Naive thymus-derived CD8-positive, alpha-beta T cell (primary cell): ENCODE results near the gene POU2F2. TPM values are rescaled to one million over a fixed set of nuclear protein-coding genes. Genes with fewer than 3 reads are reported as not detected.

Source experiments
- ATAC-seq, 2 donors: fragments of 150-1000 bp; cut with Tn5 transposase in 1 of 2; sonication (Bioruptor Pico), chemical (Tn5 transposase) in 1 of 2; 1 replicate in 1 of 2; 2 replicates in 1 of 2; pipeline ENCODE4 v1.10.0; 2021; ENCODE audit warnings: mild to moderate bottlenecking in 2 of 2, moderate library complexity in 2 of 2
- POLR2A ChIA-PET: fragments of 350-600 bp; sonication (Branson Sonifier 250); formaldehyde crosslinking; loops from one replicate; lab custom pipeline; 2021; ENCODE audit warnings: antibody characterized with exemption; lab: Charles Lee
- DNase-seq, 10 donors: peaks; one replicate each; pipeline versions ENCODE4 v3.0.0 to v3.0.0-alpha.2; 2020 to 2022
- H3K27ac Mint-ChIP-seq, 10 donors: one replicate each; pipeline ENCODE4 v1.8.0; 2020 to 2022; ENCODE audit warnings: mild to moderate bottlenecking in 10 of 10, mixed read lengths in 10 of 10, moderate library complexity in 4 of 10, inconsistent platforms in 1 of 10
- H3K27me3 Mint-ChIP-seq, 5 donors: one replicate each; pipeline ENCODE4 v1.8.0; 2021 to 2022; ENCODE audit warnings: mixed read lengths in 5 of 5
- H3K36me3 Mint-ChIP-seq, 3 donors: one replicate each; pipeline ENCODE4 v1.8.0; 2020 to 2022; ENCODE audit warnings: mixed read lengths in 3 of 3, mild to moderate bottlenecking in 2 of 3, inconsistent platforms in 1 of 3
- H3K4me1 Mint-ChIP-seq, 4 donors: one replicate each; pipeline ENCODE4 v1.8.0; 2021 to 2022; ENCODE audit warnings: mixed read lengths in 4 of 4
- H3K4me3 Mint-ChIP-seq, 10 donors: one replicate each; pipeline ENCODE4 v1.8.0; 2020 to 2022; ENCODE audit warnings: mild to moderate bottlenecking in 10 of 10, mixed read lengths in 10 of 10, moderate library complexity in 6 of 10, inconsistent platforms in 1 of 10
- H3K9me3 Mint-ChIP-seq, 9 donors: one replicate each; pipeline ENCODE4 v1.8.0; 2020 to 2022; ENCODE audit warnings: mixed read lengths in 9 of 9, mild to moderate bottlenecking in 3 of 9, inconsistent platforms in 1 of 9, moderate library complexity in 1 of 9
- polyA plus RNA-seq, 3 donors: library from polyadenylated mRNA; unstranded; fragments of 300-500 nt; fragmentation: Illumina TruSeq; gene quantifications; one replicate each; pipeline ENCODE4 v1.2.3, GENCODE V29; 2021
- total RNA-seq, 8 experiments: library from RNA in 2 of 8; stranded (reverse) in 2 of 8; gene quantifications; one replicate each; pipeline ENCODE4 v1.2.3 and lab custom pipeline; 2021 to 2026

Gene POU2F2
- total and polyA plus RNA-seq, 5 experiments from 2014 or later = 2.4 to 88.5 (median 6.6) TPM

DNA sequence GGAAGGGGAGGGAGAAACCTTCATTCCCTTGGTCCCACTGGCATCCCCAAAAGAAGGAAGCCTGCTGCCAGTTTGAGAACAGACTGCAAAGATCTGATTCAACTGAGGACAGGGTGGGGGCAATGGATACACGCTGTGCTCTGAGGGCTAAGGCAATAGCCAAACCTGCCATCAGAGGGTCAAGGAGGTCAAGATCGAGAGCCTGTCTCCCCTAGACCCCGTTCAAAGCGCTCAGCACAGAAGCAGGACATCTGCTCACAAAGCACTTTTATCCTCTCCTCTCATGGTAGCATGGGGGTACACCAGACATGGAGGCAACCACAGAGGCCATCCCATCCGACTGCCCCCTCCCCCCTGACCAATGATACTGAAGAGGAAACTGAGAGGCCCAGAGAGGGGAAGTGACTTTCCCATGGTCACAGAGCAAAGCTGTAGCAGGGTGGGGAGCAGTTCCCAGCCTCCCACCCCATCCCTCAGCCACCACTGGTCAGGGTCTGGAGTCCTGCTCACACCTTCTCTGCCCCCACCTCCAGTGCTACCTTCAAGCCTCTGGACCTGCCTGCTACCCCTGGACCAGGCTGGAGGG lies 11.1 kb downstream of the POU2F2 start:
- H3K27ac Mint-ChIP-seq = peak overlapping the region; percentile 82 to 97 (median 92)
- H3K36me3 Mint-ChIP-seq = peaks cover 0 to 40% (median 2%) of the 10 kb centered on the region in 3 donors
- DNase-seq = no peak
- H3K27me3 Mint-ChIP-seq = no peaks in the 10 kb centered on the region
- POLR2A ChIA-PET = interaction anchor here (0.9 to 6.0 kb wide), 4 partner anchors 11 to 160 kb away, joined by 4 to 40 read pairs (median 6); partner anchors contain the start of gene POU2F2
- H3K4me3 Mint-ChIP-seq = peak overlapping the region; percentile 57 to 93 (median 80)
- no peak for ATAC-seq
- no peaks in the 10 kb centered on the region for H3K9me3 Mint-ChIP-seq
- H3K4me1 Mint-ChIP-seq = peaks cover 28 to 80% (median 52%) of the 10 kb centered on the region in 4 donors

DNA sequence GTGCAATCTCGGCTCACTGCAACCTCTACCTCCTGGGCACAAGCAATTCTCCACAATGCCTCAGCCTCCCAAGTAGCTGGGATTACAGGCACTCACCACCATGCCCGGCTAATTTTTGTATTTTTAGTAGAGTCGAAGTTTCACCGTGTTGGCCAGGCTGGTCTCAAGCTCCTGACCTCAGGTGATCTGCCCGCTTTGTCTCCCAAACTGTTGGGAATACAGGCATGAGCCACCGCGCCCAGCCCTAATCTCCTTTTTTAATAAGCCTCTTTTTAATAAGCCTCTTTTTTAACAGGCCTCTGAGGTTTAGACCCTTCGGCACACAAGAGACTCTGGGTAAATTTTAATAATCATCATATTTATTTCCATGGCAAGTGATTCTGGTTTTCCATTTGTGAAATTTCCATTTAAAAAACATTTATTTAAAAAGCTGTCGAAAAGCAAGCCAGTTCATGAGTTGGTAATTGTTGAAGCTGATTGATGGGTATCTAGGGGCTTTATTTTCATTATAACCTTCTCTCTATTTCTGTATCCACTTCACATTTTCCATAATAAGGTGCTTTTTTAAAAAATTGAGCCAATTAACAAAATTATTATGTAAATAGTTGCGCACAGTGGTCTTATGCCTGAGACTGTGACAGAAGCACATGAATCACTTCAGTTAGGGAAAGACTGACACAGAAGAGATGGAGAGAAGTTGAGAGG lies 11.8 kb downstream of the POU2F2 start:
- Mint-ChIP-seq H3K9me3 (no peaks in the 10 kb centered on the region), H3K27ac (peak overlapping the region; percentile 82 to 97 (median 91)), H3K4me1 (peaks cover 23 to 79% (median 47%) of the 10 kb centered on the region in 4 donors), H3K27me3 (no peaks in the 10 kb centered on the region), H3K36me3 (peaks cover 0 to 44% (median 4%) of the 10 kb centered on the region in 3 donors), H3K4me3 (peak overlapping the region in 9 of 10 donors; percentile 57 to 93 (median 85))
- ATAC-seq = no peak
- no peak for DNase-seq
- POLR2A ChIA-PET = interaction anchor here (0.6 to 6.0 kb wide), 3 partner anchors 11 to 47 kb away, joined by 3 to 40 read pairs (median 7); partner anchors contain the start of gene POU2F2

DNA sequence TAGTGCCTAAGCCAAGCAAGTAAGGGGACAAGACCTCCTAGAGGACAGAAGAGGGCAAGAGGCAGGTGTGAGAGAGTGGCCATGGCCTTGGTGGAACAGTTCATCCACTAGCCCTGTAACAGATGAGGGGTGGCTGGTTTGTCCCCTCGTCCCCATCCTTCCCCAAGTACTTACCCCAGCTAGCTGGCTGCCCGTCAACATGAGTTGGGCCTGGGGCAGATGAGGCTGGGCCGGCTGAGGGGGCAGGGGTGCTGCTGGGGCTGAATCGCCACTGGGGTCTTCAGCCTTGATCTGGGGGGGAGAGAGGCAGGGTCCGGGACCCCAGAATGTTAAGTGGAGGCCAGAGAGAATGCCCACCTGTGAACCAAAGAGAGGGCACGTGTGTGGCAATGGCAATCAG lies 15.2 kb downstream of the POU2F2 start:
- no peak for ATAC-seq
- peak overlapping the region in 4 of 10 donors; percentile 10 to 87 (median 50) for H3K27ac Mint-ChIP-seq
- H3K36me3 Mint-ChIP-seq = peaks cover 0 to 57% (median 6%) of the 10 kb centered on the region in 3 donors
- H3K4me1 Mint-ChIP-seq = peaks cover 18 to 72% (median 22%) of the 10 kb centered on the region in 4 donors
- DNase-seq = no peak
- H3K9me3 Mint-ChIP-seq = no peaks in the 10 kb centered on the region
- H3K27me3 Mint-ChIP-seq = no peaks in the 10 kb centered on the region
- POLR2A ChIA-PET = interaction anchor here (1.6 kb wide), 1 partner anchor 10 kb away, joined by 3 read pairs; no protein-coding TSS in a partner anchor
- no peak overlapping the region for H3K4me3 Mint-ChIP-seq

DNA sequence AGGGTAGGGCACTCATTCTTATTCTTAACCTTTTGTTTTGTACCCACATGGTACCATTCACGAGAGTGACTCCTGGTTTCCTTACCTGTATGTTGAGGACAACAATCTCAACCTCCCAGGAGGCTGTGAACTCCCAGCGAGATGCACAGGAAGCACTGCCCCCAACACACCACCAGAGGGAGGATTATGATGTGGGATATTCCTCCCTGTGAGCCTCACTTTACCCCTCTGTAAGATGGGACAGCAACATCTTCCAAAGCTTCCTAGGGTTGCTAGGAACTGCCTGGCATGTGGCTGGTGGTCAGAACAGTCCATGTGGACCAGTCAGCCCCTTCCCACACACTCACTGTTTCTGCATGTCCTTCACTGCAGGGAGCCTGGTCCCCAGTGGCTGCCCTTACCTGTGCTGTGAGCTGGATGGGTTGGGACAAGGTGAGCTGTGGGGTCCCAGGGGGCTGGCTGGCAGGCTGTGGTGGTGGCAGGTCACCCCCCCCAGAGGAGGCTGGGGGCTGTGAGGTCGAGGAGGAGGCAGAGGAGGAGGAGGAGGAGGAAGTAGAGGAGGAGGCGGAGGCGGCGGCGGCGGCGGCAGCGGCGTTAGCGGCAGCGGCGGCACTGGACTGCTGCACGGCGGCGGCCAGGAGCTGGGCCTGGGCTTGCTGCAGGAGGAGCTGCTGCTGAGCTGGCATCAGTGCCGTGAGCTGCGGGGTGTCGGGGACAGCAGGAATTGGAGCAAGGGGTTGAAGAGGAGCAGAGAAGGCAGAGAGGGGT lies 15.8 kb downstream of the POU2F2 start:
- POLR2A ChIA-PET = interaction anchor here (1.6 kb wide), 1 partner anchor 10 kb away, joined by 3 read pairs; no protein-coding TSS in a partner anchor
- Mint-ChIP-seq H3K27ac (peak overlapping the region in 5 of 10 donors; percentile 10 to 80 (median 60)), H3K36me3 (peaks cover 0 to 60% (median 6%) of the 10 kb centered on the region in 3 donors), H3K9me3 (no peaks in the 10 kb centered on the region), H3K27me3 (no peaks in the 10 kb centered on the region), H3K4me3 (no peak overlapping the region), H3K4me1 (peaks cover 16 to 71% (median 20%) of the 10 kb centered on the region in 4 donors)
- DNase-seq (peak in 1 of 10 donors; percentile 34), ATAC-seq (no peak)

DNA sequence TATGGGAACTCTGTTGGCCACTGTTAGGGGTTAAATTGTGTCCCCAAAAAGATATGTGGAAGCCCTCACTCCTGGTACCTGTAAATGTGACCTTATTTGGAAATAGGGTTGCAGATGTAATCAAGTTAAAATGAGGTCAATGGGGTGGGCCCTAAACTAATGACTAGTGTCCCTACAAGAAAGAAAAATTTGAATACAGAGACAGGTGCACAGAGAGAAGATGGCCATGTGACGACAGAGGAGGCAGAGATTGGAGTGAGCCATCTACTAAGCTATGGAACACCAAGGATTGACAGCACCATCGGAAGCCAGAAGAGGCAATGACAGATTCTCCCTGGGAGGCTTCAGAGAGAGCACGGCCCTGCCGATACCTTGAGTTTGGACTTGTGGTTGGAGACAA lies 16.5 kb downstream of the POU2F2 start:
- Mint-ChIP-seq H3K36me3 (peaks cover 0 to 64% (median 6%) of the 10 kb centered on the region in 3 donors), H3K27me3 (no peaks in the 10 kb centered on the region), H3K4me3 (no peak overlapping the region), H3K9me3 (no peaks in the 10 kb centered on the region), H3K27ac (peak overlapping the region in 7 of 10 donors; percentile 0 to 83 (median 40)), H3K4me1 (peaks cover 9 to 68% (median 14%) of the 10 kb centered on the region in 4 donors)
- peak in 1 of 10 donors; percentile 10 for DNase-seq
- no peak for ATAC-seq
- POLR2A ChIA-PET = interaction anchor here (1.4 kb wide), 1 partner anchor 16 kb away, joined by 3 read pairs; no protein-coding TSS in a partner anchor

DNA sequence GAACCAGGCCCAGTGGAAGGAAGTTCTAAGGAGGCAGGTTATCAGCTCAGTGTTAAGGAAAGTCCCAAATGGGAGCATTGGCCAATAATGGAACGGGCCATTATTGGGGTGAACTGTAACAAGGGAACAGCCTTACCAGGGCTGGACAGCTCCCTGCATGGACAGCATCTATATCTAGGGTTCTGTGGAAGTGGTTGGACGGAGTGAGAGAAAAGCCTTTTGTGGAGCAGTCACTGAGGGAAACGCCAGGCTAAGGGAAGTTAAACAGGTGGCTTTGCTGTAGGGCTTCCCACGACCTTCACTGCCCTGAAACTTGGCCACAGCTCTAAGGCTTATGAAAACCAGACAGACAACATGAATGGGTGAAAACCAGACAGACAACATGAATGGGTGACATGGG lies 17.0 kb downstream of the POU2F2 start:
- POLR2A ChIA-PET = interaction anchor here (0.5 to 1.4 kb wide), 3 partner anchors 16 to 61 kb away, joined by 3 to 7 read pairs (median 5); partner anchors contain the start of gene POU2F2
- Mint-ChIP-seq H3K4me1 (peaks cover 6 to 64% (median 13%) of the 10 kb centered on the region in 4 donors), H3K27ac (peak overlapping the region in 5 of 10 donors; percentile 12 to 88 (median 67)), H3K27me3 (no peaks in the 10 kb centered on the region), H3K4me3 (no peak overlapping the region), H3K9me3 (no peaks in the 10 kb centered on the region), H3K36me3 (peaks cover 0 to 63% (median 6%) of the 10 kb centered on the region in 3 donors)
- no peak for DNase-seq
- ATAC-seq = no peak

DNA sequence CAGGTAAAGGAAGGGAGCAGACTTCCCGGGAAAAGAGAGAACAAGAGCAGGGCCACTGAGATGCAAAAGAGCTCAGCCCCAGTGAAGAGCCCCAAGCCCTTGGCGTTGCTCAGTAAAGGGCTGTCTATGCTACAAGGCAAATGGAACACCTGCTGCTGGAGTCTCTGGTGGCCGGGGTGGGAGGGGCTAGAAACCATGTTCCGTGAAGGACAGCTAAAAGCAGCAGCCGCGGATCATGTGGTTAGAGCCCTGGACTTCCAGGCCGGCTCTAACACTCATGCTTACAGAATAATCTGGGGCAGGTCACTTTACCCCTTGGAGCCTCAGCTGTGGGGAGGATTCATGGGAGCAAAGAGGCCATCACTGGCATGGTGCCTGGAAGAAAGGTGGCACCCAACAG lies 17.8 kb downstream of the POU2F2 start:
- ATAC-seq = no peak
- Mint-ChIP-seq H3K9me3 (no peaks in the 10 kb centered on the region), H3K4me1 (peaks cover 6 to 61% (median 14%) of the 10 kb centered on the region in 4 donors), H3K4me3 (peak overlapping the region in 1 of 10 donors; percentile 37), H3K27ac (peak overlapping the region in 6 of 10 donors; percentile 47 to 83 (median 75)), H3K36me3 (peaks cover 0 to 63% (median 6%) of the 10 kb centered on the region in 3 donors), H3K27me3 (no peaks in the 10 kb centered on the region)
- peak in 1 of 10 donors; percentile 48 for DNase-seq
- POLR2A ChIA-PET = interaction anchor here (0.5 to 1.4 kb wide), 4 partner anchors 11 to 62 kb away, joined by 3 to 7 read pairs (median 4); partner anchors contain the start of gene POU2F2

DNA sequence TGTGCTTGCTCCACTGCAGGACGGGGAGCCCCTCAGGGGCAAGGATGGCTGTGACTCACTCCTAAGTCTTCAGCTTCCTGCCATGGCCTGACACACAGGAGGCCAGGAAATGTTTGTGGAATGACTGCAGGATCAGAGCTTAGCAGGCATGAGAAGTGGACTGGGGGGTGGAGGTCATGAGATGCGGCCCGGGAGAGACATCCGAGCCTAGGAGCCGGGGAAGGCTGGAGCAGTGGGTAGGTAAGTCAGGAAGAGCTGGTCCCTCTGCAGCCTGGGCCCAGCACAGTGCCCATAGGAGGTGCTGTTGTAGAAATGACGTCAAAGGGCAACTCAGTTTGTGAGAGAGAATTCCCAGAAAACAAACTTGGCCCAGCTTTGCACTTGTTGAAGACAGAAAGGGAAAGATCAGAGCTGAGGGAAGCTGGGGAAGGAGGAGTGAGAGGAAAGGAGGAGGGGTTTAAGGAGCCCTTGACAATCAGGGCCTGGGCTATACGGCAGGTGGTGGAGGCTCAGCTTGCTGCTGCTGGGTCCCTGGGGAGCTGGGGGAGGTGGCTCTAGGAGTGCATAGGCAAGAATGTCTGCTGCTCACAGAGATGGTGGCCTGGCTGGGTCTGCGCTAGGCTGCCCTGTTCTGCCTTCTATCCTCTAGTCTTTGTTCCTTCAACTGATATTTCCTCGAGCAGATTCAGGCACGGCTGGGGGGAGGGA lies 18.5 kb downstream of the POU2F2 start:
- H3K36me3 Mint-ChIP-seq = peaks cover 0 to 59% (median 6%) of the 10 kb centered on the region in 3 donors
- no peaks in the 10 kb centered on the region for H3K9me3 Mint-ChIP-seq
- ATAC-seq (no peak), DNase-seq (no peak)
- peaks cover 6 to 61% (median 17%) of the 10 kb centered on the region in 4 donors for H3K4me1 Mint-ChIP-seq
- POLR2A ChIA-PET = interaction anchor here (0.5 to 1.4 kb wide), 4 partner anchors 12 to 84 kb away, joined by 3 to 7 read pairs (median 6); partner anchors contain the start of gene POU2F2
- peak overlapping the region in 1 of 10 donors; percentile 37 for H3K4me3 Mint-ChIP-seq
- H3K27ac Mint-ChIP-seq = peak overlapping the region in 9 of 10 donors; percentile 61 to 83 (median 75)
- no peaks in the 10 kb centered on the region for H3K27me3 Mint-ChIP-seq

DNA sequence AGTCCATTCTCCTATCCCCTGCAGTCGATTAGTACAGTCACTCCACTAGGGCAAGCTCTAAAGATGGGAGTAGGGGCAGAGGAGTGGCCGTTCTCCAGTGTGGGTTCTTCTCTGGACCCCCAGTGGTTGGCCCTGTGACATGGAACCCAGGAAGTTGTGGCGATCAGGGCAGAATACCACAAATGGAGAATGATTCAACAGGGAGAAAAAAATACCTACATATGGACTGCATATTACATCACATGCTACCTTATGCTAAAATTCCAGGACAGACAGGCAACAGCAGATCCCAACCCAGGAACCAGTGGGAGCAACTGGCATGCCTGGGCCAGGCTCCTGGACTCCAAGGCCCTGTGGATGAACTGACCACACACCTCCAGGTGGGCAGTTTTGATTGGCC lies 20.4 kb downstream of the POU2F2 start:
- Mint-ChIP-seq H3K4me3 (no peak overlapping the region), H3K27me3 (no peaks in the 10 kb centered on the region), H3K27ac (peak overlapping the region; percentile 15 to 84 (median 62)), H3K9me3 (no peaks in the 10 kb centered on the region), H3K36me3 (peaks cover 0 to 46% (median 6%) of the 10 kb centered on the region in 3 donors), H3K4me1 (peaks cover 16 to 57% (median 22%) of the 10 kb centered on the region in 4 donors)
- no peak for DNase-seq
- no peak for ATAC-seq
- POLR2A ChIA-PET = interaction anchor here (2.1 kb wide), 1 partner anchor 21 kb away, joined by 8 read pairs; the partner anchor contains the start of gene POU2F2

DNA sequence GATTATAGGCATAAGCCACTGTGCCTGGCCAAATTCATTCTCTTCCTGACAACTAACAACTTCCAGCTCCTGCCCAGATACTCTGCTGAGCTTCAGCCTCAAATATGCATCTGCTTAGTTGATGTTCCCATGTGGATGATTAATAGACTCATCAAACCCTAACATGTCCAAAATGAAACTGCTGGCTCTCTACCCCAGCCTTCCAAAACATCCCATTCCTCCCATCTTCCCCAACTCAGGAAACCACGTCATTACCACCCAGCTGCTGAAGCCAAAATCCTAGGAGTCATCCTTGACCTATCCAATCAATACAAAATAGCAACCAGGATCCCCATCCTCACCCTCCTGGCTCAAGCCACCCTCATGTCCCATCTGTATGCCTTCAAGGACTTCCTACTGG lies 20.9 kb downstream of the POU2F2 start:
- no peaks in the 10 kb centered on the region for H3K27me3 Mint-ChIP-seq
- H3K27ac Mint-ChIP-seq = peak overlapping the region; percentile 15 to 84 (median 62)
- POLR2A ChIA-PET = interaction anchor here (2.1 kb wide), 1 partner anchor 21 kb away, joined by 8 read pairs; the partner anchor contains the start of gene POU2F2
- H3K36me3 Mint-ChIP-seq = peaks cover 0 to 44% (median 6%) of the 10 kb centered on the region in 3 donors
- DNase-seq (no peak), ATAC-seq (no peak)
- H3K4me1 Mint-ChIP-seq = peaks cover 16 to 56% (median 22%) of the 10 kb centered on the region in 4 donors
- H3K4me3 Mint-ChIP-seq = no peak overlapping the region
- H3K9me3 Mint-ChIP-seq = no peaks in the 10 kb centered on the region

DNA sequence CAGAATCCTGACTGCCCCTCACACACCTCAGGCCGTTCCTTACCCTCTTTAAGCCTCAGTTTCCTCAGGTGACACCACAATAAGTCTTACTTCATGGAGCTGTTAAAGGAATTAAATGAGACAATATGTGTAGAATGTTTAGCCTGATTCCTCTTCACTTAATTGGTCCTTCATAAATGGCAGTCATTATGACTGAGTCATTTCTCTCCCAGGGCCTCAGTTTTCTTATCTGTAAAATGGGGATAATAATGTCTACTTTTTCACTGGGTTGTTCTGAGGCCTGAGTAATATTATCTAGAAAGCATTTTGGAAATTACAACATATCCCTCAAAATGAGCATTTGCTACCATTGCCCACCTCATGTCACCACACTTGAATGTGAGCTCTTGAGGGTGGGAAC lies 21.6 kb downstream of the POU2F2 start:
- POLR2A ChIA-PET = interaction anchor here (0.7 to 2.1 kb wide), 3 partner anchors 14 to 22 kb away, joined by 5 to 8 read pairs (median 5); partner anchors contain the start of gene POU2F2
- Mint-ChIP-seq H3K4me1 (peaks cover 16 to 49% (median 22%) of the 10 kb centered on the region in 4 donors), H3K9me3 (no peaks in the 10 kb centered on the region), H3K36me3 (peaks cover 0 to 41% (median 2%) of the 10 kb centered on the region in 3 donors), H3K27me3 (no peaks in the 10 kb centered on the region), H3K27ac (peak overlapping the region in 9 of 10 donors; percentile 49 to 82 (median 65)), H3K4me3 (no peak overlapping the region)
- DNase-seq (no peak), ATAC-seq (no peak)
